Sciatic nerve (tissue), 2 donors: Measurements from ENCODE around the gene COL4A1. TPM values are rescaled to one million over a fixed set of nuclear protein-coding genes. Genes with fewer than 3 reads are reported as not detected.
A peak's percentile ranks its signal among the peaks of the same experiment; 100 is the strongest.

Source experiments
- ATAC-seq: fragments of 200-7000 bp; cut with Tn5 transposase; one replicate; pipeline ENCODE4 v1.9.1; 2020; ENCODE audit warnings: mild to moderate bottlenecking, moderate library complexity
- DNase-seq: peaks from one replicate; pipeline ENCODE4 v3.0.0-alpha.2; 2020; ENCODE audit warnings: low spot score
- intact Hi-C: fragments of 100-400 bp; cut with DNase I; formaldehyde crosslinking; loops from one replicate; pipeline ENCODE4 v1.14.2; 2022
- total RNA-seq: library from RNA; stranded (reverse); fragmentation: NEBNext Ultra II Directional; extraction: Animal tissue kit (Norgen Biotek cat#: 25700); gene quantifications from one replicate; pipeline ENCODE4 v1.2.1, GENCODE V29; 2021
- donor health status: DM: no; HTN: no; CAD: no.
- donor health status: DM: no; HTN: no; CAD: no.

COL4A1 gene
- total RNA-seq, 1 donor from 2014 or later = 423 TPM

DNA sequence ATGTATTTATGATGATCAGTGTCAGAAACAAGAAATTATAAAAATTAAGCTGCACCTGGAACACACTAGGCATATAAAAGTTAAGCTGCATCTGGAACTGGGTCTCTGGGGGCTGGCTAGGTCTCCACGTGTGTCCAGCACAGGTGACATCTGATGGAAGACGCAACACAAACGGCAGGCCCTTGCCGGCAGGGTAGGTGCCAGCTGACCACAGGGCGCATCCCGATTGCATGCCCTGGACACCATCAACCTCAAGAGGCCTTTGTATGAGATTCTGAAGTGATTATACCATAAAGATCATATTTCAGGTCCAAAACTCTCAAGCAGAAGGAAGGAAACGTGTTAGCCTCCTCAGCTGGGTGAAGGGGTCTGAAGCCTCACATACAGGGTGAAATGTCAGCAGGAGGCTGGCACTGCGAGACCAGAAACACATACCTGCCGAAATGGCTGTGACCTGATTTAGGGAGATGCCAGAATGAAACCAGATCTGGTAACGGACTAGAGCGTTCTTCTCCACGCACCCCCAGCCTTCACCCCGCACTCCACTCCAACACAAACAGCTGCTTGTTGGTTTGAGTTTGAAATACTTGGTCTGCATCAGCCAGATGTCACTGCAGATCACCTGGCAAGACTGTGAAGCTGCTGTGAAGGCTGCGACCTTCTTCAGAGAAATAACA, 37.3 kb downstream of the COL4A1 start:
- ATAC-seq (no peak), DNase-seq (peak; percentile 42)
- intact Hi-C loops = no loop called here

- no peak for DNase-seq
- no peak for ATAC-seq
- intact Hi-C loops = no loop called here
Measured at GRCh38 chr13:110268576-110269185, 38.3 kb downstream of the COL4A1 start.

- ATAC-seq (no peak), DNase-seq (no peak)
- intact Hi-C loops = no loop called here
Measured at GRCh38 chr13:110268061-110268460, 38.9 kb downstream of the COL4A1 start.

- ATAC-seq (no peak), DNase-seq (peak; percentile 52)
- intact Hi-C loops = no loop called here
Measured at GRCh38 chr13:110266983-110267382, 40.0 kb downstream of the COL4A1 start.

- intact Hi-C loops = no loop called here
- no peak for ATAC-seq
- no peak for DNase-seq
Measured at GRCh38 chr13:110266431-110266809, 40.5 kb downstream of the COL4A1 start.

- ATAC-seq (no peak), DNase-seq (peak; percentile 79)
- intact Hi-C loops = no loop called here
Measured at GRCh38 chr13:110265682-110266430, 41.1 kb downstream of the COL4A1 start.

DNA sequence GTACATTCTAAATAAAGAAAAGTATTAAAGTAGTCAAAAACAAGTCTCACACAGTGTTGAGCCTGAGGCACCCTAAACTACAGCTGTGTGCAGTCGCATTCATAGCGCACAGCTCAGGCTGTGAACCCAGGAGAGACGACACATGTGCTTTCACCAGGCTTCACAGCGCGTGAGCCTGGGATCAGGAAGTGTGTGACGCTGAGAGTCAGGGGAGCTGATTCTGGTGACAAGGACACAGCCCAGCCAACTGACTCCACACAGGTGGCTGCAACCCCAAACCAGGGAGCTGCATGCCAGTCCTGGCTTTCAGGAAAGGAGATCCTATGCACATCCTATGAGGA, 41.6 kb downstream of the COL4A1 start:
- ATAC-seq (no peak), DNase-seq (peak; percentile 55)
- intact Hi-C loops = no loop called here

GRCh38 chr13:110264685-110265275, 42.2 kb downstream of the COL4A1 start:
- intact Hi-C loops = no loop called here
- ATAC-seq = no peak
- DNase-seq = peak; percentile 55

- intact Hi-C loops = no loop called here
- ATAC-seq (peak; percentile 88), DNase-seq (peak; percentile 59)
Measured at GRCh38 chr13:110263888-110264287, 43.1 kb downstream of the COL4A1 start.

GRCh38 chr13:110263404-110263803, 43.6 kb downstream of the COL4A1 start:
- ATAC-seq (no peak), DNase-seq (no peak)
- intact Hi-C loops = no loop called here

GRCh38 chr13:110262508-110263291, 44.3 kb downstream of the COL4A1 start:
- ATAC-seq = peak; percentile 48
- DNase-seq = no peak
- intact Hi-C loops = no loop called here

GRCh38 chr13:110262082-110262436, 44.9 kb downstream of the COL4A1 start:
- ATAC-seq (no peak), DNase-seq (no peak)
- intact Hi-C loops = no loop called here

- DNase-seq = no peak
- ATAC-seq = no peak
- intact Hi-C loops = no loop called here
Measured at GRCh38 chr13:110261166-110262081, 45.5 kb downstream of the COL4A1 start.

DNA sequence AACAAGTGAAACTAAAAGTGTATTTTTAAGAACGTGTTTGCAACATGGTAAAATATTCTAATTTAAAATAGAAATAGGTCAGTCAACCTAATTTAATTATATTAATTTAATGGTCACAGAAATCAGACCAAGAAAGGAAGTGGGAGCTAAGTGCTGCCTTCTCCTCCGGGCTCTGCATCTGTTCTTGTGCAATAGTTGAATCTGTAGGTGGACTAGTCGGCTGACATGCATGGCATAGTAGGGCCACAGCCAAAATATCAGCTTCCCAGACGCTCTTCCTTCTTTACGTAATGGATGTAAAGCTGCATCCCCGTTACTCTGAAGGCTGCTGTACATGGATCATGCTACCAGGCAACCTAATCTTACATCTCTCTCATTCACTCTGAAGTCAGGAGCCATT, 47.3 kb downstream of the COL4A1 start:
- ATAC-seq = no peak
- intact Hi-C loops = no loop called here
- DNase-seq = no peak

DNA sequence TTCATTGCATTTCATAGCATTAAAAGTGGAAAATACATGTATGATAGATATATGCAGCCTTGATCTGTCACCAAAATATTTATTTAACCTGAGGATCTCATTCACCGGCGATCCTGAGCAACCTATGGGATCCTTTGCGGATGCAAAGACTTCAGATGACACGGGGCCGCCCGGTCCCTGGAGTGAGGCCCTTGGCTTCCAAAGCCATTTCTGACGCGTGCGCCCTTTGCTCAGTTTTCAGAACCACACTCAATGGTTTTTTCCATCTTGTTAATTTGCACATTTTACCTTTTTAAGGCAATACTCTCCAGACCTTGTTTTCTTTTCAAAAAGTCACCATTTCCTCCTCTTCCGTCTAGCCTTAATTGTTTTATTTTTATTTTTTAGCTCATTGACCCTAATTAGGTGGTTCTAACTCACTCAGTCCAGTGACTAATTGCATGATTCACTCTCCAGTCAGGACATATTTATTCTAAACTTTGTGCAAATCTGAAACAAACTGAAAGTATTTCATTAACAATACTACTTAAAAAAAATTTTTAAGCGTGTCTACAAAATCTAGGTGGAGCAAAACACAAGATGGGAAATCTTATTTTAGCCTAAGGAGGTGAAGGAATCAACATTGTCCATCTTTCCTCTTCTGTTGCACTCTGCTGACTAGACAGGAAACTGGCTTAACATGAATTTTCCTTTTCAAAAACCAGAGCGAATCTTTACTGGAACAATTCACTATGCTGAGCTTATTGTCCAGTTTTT, 47.9 kb downstream of the COL4A1 start:
- ATAC-seq (no peak), DNase-seq (no peak)
- intact Hi-C loops = no loop called here

DNA sequence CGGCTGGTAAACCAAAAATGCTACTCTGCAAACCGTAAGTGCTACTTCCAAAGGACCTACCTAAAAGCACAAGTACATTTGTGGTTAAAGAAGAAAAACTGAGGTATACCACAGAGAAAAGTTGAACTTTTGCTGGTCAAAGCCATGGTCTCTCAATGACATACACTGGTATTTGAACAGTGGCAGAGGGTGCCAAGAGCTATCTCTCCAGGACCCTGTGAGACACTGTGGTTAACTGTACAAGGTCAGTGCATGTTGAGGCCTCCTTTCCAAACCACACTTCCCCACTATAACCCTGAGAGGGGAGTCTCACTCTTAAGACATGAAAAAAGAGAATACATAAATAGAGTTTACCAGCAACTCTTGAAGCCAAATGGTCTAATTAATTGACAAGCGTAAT, 49.5 kb downstream of the COL4A1 start:
- DNase-seq (no peak), ATAC-seq (no peak)
- intact Hi-C loops = no loop called here

GRCh38 chr13:110256126-110256905, 50.6 kb downstream of the COL4A1 start:
- DNase-seq (no peak), ATAC-seq (no peak)
- intact Hi-C loops = no loop called here
